ENCODE measurements around the gene GIPR.

- TF ChIP-seq YY1 (IDR thresholded peaks at IDR 0.05; ENCODE audit: insufficient read depth, insufficient read length) (no peak), SUZ12 (IDR thresholded peaks at IDR 0.05; ENCODE audit: extremely low read depth, insufficient read depth, insufficient read length) (no peak)
Observed at GRCh38 chr19:45715139-45715538, 47.1 kb downstream of the GIPR start.
